Liver (tissue), 9 donors: ENCODE results near the gene ANTXR1. TPM values are rescaled to one million over a fixed set of nuclear protein-coding genes. Genes with fewer than 3 reads are reported as not detected.
A peak's percentile ranks its signal among the peaks of the same experiment; 100 is the strongest.

Experiments
- DNase-seq: peaks from one replicate; pipeline ENCODE4 v3.0.0-alpha.2; 2017; ENCODE audit warnings: low spot score
- H3K27ac ChIP-seq, 2 donors: one replicate each; pipeline ENCODE4 v1.7.0; 2013; ENCODE audit warnings: inconsistent platforms in 2 of 2, low read length in 2 of 2, control low read depth in 1 of 2, low read depth in 1 of 2, mild to moderate bottlenecking in 1 of 2
- H3K27me3 ChIP-seq, 4 donors: one replicate each; pipeline versions ENCODE4 v1.6.1 to v1.7.0; 2013; ENCODE audit warnings: low read length in 3 of 4, inconsistent platforms in 1 of 4, mild to moderate bottlenecking in 1 of 4, moderate library complexity in 1 of 4; ENCODE audit not compliant: control insufficient read depth in 4 of 4, insufficient read depth in 4 of 4
- H3K36me3 ChIP-seq, 4 donors: one replicate each; pipeline versions ENCODE4 v1.6.1 to v1.7.0; 2013; ENCODE audit warnings: low read length in 3 of 4, mild to moderate bottlenecking in 3 of 4, low read depth in 1 of 4, moderate library complexity in 1 of 4; ENCODE audit not compliant: control insufficient read depth in 4 of 4, insufficient read depth in 3 of 4
- H3K4me1 ChIP-seq, 4 donors: one replicate each; pipeline versions ENCODE4 v1.6.1 to v1.7.0; 2013; ENCODE audit warnings: low read length in 3 of 4, mild to moderate bottlenecking in 3 of 4, moderate library complexity in 1 of 4; ENCODE audit not compliant: control insufficient read depth in 4 of 4, insufficient read depth in 4 of 4
- H3K4me3 ChIP-seq, 3 donors: one replicate each; pipeline versions ENCODE4 v1.6.1 to v1.7.0; 2013; ENCODE audit warnings: low read length in 3 of 3, control low read depth in 1 of 3, low read depth in 1 of 3, mild to moderate bottlenecking in 1 of 3
- H3K9ac ChIP-seq, 2 donors: one replicate each; pipeline ENCODE4 v1.7.0; 2013; ENCODE audit warnings: low read length in 2 of 2, mild to moderate bottlenecking in 2 of 2, moderate library complexity in 2 of 2, control low read depth in 1 of 2, low read depth in 1 of 2
- H3K9me3 ChIP-seq, 4 donors: one replicate each; pipeline versions ENCODE4 v1.6.1 to v1.7.0; 2013; ENCODE audit warnings: low read length in 3 of 4; ENCODE audit not compliant: control insufficient read depth in 4 of 4
- FOXA2 ChIP-seq: IDR thresholded peaks from 2 replicates; pipeline ENCODE4 v1.6.1; 2016; ENCODE audit warnings: antibody characterized with exemption
- GABPA ChIP-seq, 2 donors: IDR thresholded peaks in 1 of 2; conservative IDR thresholded peaks in 1 of 2; 2 replicates each; pipeline ENCODE4 v1.6.1; 2016; ENCODE audit warnings: antibody characterized with exemption in 2 of 2, mild to moderate bottlenecking in 1 of 2, moderate library complexity in 1 of 2
- HNF4A ChIP-seq, 2 donors: conservative IDR thresholded peaks; 2 replicates each; pipeline ENCODE4 v1.6.1; 2016; ENCODE audit warnings: antibody characterized with exemption in 2 of 2, mild to moderate bottlenecking in 2 of 2
- NR2F2 ChIP-seq: IDR thresholded peaks from 2 replicates; pipeline ENCODE4 v1.6.1; 2016; ENCODE audit warnings: antibody characterized with exemption
- RAD21 ChIP-seq, 2 donors: IDR thresholded peaks; 2 replicates each; pipeline ENCODE4 v1.6.1; 2016; ENCODE audit warnings: antibody characterized with exemption in 2 of 2, mild to moderate bottlenecking in 2 of 2
- RXRA ChIP-seq, 2 donors: IDR thresholded peaks; 2 replicates each; pipeline ENCODE4 v1.6.1; 2017 to 2018; ENCODE audit warnings: antibody characterized with exemption in 2 of 2, mild to moderate bottlenecking in 1 of 2
- WGBS: extraction: QIAGEN DNeasy Blood & Tissue Kit; methylation state at CpG from one replicate; pipeline ENCODE4 v1.1.7; 2013; 5-methylcytosine and 5-hydroxymethylcytosine counted together
- polyA plus RNA-seq, 2 donors: library from polyadenylated mRNA; stranded (reverse) in 1 of 2; unstranded in 1 of 2; fragments of 200-250 nt in 1 of 2; fragments of >200 nt in 1 of 2; fragmentation: Nextera tagmentation in 1 of 2; extraction: Ambion mirVana in 1 of 2; gene quantifications; one replicate each; pipeline versions ENCODE4 v1.2.1 to v1.2.3, GENCODE V29; 2013 to 2015
- total RNA-seq, 2 donors: library from RNA; depleted of rRNA; stranded (reverse); fragments of >200 nt; gene quantifications; one replicate each; pipeline ENCODE4 v1.2.3, GENCODE V29; 2014
- TF ChIP-seq, protein P1 (sequence below): fragments of 150-350 bp; IDR thresholded peaks from 2 replicates; pipeline ENCODE4 v1.5.1; 2017; ENCODE audit warnings: improper control_type of control experiment, low read depth, low read length; ENCODE audit not compliant: missing input control
- TF ChIP-seq, protein P2 (sequence below): IDR thresholded peaks from 2 replicates; pipeline ENCODE4 v1.6.1; 2016; ENCODE audit warnings: antibody characterized with exemption, mild to moderate bottlenecking
- TF ChIP-seq, protein P3 (sequence below): IDR thresholded peaks from 2 replicates; pipeline ENCODE4 v1.6.1; 2016; ENCODE audit warnings: antibody characterized with exemption
- donor health status: healthy.
- donor health status: healthy.
- donor health status: healthy.
- donor health status: healthy.
- donor health status: healthy.

Gene ANTXR1
- total and polyA plus RNA-seq, 4 donors: 0.60 to 3.6 (median 1.8) TPM

DNA sequence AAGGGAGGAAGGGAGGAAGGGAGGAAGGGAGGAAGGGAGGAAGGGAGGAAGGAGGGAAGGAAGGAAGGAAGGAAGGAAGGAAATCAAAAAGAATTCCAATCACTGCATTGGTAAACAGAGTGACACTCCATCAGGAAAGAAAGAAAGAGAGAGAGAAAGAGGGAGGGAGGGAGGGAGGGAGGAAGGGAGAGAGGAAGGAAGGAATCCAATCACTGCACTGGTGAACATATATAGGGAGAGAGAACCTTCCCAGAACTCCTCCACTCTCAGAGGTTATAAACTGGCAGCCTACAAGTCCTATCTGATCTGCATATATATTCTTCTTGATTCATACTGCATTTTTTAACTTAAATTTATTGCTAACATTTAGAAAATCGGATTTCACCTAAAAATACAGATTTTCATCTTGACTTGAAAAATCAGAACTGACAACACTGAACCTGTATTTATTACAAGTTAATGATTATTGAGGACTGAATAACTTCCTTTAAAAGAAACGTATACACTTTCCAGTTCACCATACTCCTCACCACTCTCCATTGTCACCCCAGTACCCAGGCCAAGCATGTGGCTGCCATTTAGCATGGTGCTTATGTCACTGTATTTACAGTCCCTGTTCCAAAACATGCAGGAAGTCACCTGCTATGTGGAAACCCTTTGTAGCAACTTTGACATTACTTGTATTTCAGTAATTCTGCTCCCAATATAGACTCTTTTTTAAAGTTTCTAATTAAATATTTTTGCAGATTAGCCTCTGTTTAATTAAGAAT lies 83.5 kb downstream of the ANTXR1 start:
- Histone ChIP-seq H3K36me3 (no peaks in the 10 kb centered on the region), H3K27ac (no peak overlapping the region), H3K9ac (no peak overlapping the region), H3K4me3 (no peak overlapping the region), H3K9me3 (no peaks in the 10 kb centered on the region), H3K27me3 (no peaks in the 10 kb centered on the region), H3K4me1 (peaks cover 0 to 3% (median 0%) of the 10 kb centered on the region in 4 donors)
- 85% methylated on average over 2 of the region's 2 CpGs for WGBS
- no peak for DNase-seq
- no peak for TF ChIP-seq GABPA (IDR thresholded peaks at IDR 0.05 in 1 of 2, conservative IDR thresholded peaks at IDR 0.05 in 1 of 2)
- no peak for TF ChIP-seq RAD21 (IDR thresholded peaks at IDR 0.05)
- TF ChIP-seq, protein P1, sequence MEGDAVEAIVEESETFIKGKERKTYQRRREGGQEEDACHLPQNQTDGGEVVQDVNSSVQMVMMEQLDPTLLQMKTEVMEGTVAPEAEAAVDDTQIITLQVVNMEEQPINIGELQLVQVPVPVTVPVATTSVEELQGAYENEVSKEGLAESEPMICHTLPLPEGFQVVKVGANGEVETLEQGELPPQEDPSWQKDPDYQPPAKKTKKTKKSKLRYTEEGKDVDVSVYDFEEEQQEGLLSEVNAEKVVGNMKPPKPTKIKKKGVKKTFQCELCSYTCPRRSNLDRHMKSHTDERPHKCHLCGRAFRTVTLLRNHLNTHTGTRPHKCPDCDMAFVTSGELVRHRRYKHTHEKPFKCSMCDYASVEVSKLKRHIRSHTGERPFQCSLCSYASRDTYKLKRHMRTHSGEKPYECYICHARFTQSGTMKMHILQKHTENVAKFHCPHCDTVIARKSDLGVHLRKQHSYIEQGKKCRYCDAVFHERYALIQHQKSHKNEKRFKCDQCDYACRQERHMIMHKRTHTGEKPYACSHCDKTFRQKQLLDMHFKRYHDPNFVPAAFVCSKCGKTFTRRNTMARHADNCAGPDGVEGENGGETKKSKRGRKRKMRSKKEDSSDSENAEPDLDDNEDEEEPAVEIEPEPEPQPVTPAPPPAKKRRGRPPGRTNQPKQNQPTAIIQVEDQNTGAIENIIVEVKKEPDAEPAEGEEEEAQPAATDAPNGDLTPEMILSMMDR: no peak

DNA sequence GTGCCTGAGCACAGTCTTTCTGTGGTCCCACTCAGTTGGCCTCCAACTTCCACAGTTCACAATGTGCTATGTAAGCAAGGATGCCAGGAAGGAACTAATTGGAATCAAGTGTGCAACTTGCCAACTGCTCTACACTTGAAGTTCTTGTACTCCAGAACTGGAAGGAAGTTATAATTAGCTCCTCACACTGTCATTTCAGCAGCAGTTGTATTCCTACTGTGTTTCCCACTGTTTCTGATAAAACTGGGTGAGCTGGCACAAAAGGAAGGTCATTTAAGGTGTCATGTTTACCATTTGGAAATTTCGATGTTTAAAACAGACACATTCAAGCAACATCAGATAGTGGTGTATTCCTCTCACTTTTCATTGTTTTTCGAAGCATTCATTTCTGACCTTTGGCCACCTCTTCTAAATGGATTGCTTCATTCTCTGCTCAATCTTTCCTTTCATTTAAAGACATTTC lies 84.2 kb downstream of the ANTXR1 start:
- H3K9me3 ChIP-seq: no peaks in the 10 kb centered on the region
- no peaks in the 10 kb centered on the region for H3K27me3 ChIP-seq
- no peak for DNase-seq
- peaks cover 0 to 3% (median 0%) of the 10 kb centered on the region in 4 donors for H3K4me1 ChIP-seq
- H3K4me3 ChIP-seq: no peak overlapping the region
- 14% methylated on average over 2 of the region's 2 CpGs for WGBS
- H3K27ac ChIP-seq: no peak overlapping the region
- TF ChIP-seq RXRA (IDR thresholded peaks at IDR 0.05) (peak; percentile 60 to 72), RAD21 (IDR thresholded peaks at IDR 0.05) (peak; percentile 8 to 16), NR2F2 (peak; percentile 71), FOXA2 (peak; percentile 28), HNF4A (conservative IDR thresholded peaks at IDR 0.05) (peak; percentile 53 to 56)
- TF ChIP-seq, protein P2, sequence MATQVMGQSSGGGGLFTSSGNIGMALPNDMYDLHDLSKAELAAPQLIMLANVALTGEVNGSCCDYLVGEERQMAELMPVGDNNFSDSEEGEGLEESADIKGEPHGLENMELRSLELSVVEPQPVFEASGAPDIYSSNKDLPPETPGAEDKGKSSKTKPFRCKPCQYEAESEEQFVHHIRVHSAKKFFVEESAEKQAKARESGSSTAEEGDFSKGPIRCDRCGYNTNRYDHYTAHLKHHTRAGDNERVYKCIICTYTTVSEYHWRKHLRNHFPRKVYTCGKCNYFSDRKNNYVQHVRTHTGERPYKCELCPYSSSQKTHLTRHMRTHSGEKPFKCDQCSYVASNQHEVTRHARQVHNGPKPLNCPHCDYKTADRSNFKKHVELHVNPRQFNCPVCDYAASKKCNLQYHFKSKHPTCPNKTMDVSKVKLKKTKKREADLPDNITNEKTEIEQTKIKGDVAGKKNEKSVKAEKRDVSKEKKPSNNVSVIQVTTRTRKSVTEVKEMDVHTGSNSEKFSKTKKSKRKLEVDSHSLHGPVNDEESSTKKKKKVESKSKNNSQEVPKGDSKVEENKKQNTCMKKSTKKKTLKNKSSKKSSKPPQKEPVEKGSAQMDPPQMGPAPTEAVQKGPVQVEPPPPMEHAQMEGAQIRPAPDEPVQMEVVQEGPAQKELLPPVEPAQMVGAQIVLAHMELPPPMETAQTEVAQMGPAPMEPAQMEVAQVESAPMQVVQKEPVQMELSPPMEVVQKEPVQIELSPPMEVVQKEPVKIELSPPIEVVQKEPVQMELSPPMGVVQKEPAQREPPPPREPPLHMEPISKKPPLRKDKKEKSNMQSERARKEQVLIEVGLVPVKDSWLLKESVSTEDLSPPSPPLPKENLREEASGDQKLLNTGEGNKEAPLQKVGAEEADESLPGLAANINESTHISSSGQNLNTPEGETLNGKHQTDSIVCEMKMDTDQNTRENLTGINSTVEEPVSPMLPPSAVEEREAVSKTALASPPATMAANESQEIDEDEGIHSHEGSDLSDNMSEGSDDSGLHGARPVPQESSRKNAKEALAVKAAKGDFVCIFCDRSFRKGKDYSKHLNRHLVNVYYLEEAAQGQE: no peak
- TF ChIP-seq, protein P3, sequence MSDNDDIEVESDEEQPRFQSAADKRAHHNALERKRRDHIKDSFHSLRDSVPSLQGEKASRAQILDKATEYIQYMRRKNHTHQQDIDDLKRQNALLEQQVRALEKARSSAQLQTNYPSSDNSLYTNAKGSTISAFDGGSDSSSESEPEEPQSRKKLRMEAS: no peak
- H3K36me3 ChIP-seq: no peaks in the 10 kb centered on the region
- H3K9ac ChIP-seq: no peak overlapping the region
